A673 (cell line): ENCODE results near the gene KLHL26.

ENCODE experiments used
- EZH2 ChIP-seq: fragments of 200-600 bp; sonication (generic); IDR thresholded peaks from 2 replicates; pipeline ENCODE4 v1.6.1; 2017; ENCODE audit warnings: borderline replicate concordance, low read depth, mild to moderate bottlenecking, mixed read lengths, antibody characterized with exemption, low read length; ENCODE audit not compliant: poor library complexity, severe bottlenecking
- TF ChIP-seq, protein P1 (sequence below): fragments of 300-800, 200-600 bp; sonication (generic); conservative IDR thresholded peaks from 2 replicates; pipeline ENCODE4 v1.5.1; 2017; ENCODE audit warnings: low read depth, mild to moderate bottlenecking, antibody characterized with exemption, low read length, moderate library complexity, mixed read lengths

- TF ChIP-seq, protein P1, sequence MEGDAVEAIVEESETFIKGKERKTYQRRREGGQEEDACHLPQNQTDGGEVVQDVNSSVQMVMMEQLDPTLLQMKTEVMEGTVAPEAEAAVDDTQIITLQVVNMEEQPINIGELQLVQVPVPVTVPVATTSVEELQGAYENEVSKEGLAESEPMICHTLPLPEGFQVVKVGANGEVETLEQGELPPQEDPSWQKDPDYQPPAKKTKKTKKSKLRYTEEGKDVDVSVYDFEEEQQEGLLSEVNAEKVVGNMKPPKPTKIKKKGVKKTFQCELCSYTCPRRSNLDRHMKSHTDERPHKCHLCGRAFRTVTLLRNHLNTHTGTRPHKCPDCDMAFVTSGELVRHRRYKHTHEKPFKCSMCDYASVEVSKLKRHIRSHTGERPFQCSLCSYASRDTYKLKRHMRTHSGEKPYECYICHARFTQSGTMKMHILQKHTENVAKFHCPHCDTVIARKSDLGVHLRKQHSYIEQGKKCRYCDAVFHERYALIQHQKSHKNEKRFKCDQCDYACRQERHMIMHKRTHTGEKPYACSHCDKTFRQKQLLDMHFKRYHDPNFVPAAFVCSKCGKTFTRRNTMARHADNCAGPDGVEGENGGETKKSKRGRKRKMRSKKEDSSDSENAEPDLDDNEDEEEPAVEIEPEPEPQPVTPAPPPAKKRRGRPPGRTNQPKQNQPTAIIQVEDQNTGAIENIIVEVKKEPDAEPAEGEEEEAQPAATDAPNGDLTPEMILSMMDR = no peak
- no peak for TF ChIP-seq EZH2
These were observed 48.9 kb downstream of the KLHL26 start for GRCh38 chr19:18685597-18686190.
